ENCODE results near the gene EYS.
"Not testable (repeated sequence)": the region's sequence is repeated elsewhere in the genome, so short reads cannot be mapped to it uniquely, and the experiment has no call there.

The EYS gene

GRCh38 chr6:65671922-65672321, 35.1 kb downstream of the EYS start:
- Mint-ChIP-seq H3K36me3 (ENCODE audit: insufficient read depth) (no peaks in the 10 kb centered on the region), H3K9me3 (peaks cover 42% of the 10 kb centered on the region), H3K27me3 (no peaks in the 10 kb centered on the region), H3K27ac (ENCODE audit: low read depth) (no peak overlapping the region), H3K4me1 (no peaks in the 10 kb centered on the region), H3K4me3 (no peak overlapping the region)
- DNase-seq (ENCODE audit: low spot score in 2 of 2), result no peak
- no peak for ATAC-seq (replicated peaks; ENCODE audit: extremely low read depth, poor library complexity, severe bottlenecking)

GRCh38 chr6:65667916-65668656, 38.9 kb downstream of the EYS start:
- Mint-ChIP-seq H3K36me3 (ENCODE audit: insufficient read depth) (no peaks in the 10 kb centered on the region), H3K4me1 (no peaks in the 10 kb centered on the region), H3K9me3 (peaks cover 32% of the 10 kb centered on the region), H3K27ac (ENCODE audit: low read depth) (no peak overlapping the region), H3K27me3 (no peaks in the 10 kb centered on the region), H3K4me3 (no peak overlapping the region)
- DNase-seq (ENCODE audit: low spot score in 2 of 2), result no peak
- ATAC-seq (replicated peaks; ENCODE audit: extremely low read depth, poor library complexity, severe bottlenecking), result no peak

- H3K27me3 Mint-ChIP-seq, result no peaks in the 10 kb centered on the region
- no peaks in the 10 kb centered on the region for H3K36me3 Mint-ChIP-seq (ENCODE audit: insufficient read depth)
- no peaks in the 10 kb centered on the region for H3K4me1 Mint-ChIP-seq
- DNase-seq (ENCODE audit: low spot score in 2 of 2) (no peak), ATAC-seq (replicated peaks; ENCODE audit: extremely low read depth, poor library complexity, severe bottlenecking) (no peak)
- no peak overlapping the region for H3K4me3 Mint-ChIP-seq
- no peak overlapping the region for H3K27ac Mint-ChIP-seq (ENCODE audit: low read depth)
- peaks cover 30% of the 10 kb centered on the region for H3K9me3 Mint-ChIP-seq
Observed at GRCh38 chr6:65650086-65650485, 56.9 kb downstream of the EYS start.

GRCh38 chr6:65649392-65649791, 57.6 kb downstream of the EYS start:
- no peak overlapping the region for H3K27ac Mint-ChIP-seq (ENCODE audit: low read depth)
- no peaks in the 10 kb centered on the region for H3K27me3 Mint-ChIP-seq
- H3K4me3 Mint-ChIP-seq, result no peak overlapping the region
- H3K9me3 Mint-ChIP-seq, result peaks cover 33% of the 10 kb centered on the region
- DNase-seq (ENCODE audit: low spot score in 2 of 2), result no peak
- no peak for ATAC-seq (replicated peaks; ENCODE audit: extremely low read depth, poor library complexity, severe bottlenecking)
- H3K36me3 Mint-ChIP-seq (ENCODE audit: insufficient read depth), result no peaks in the 10 kb centered on the region
- no peaks in the 10 kb centered on the region for H3K4me1 Mint-ChIP-seq

- DNase-seq (ENCODE audit: low spot score in 2 of 2), result no peak
- Mint-ChIP-seq H3K36me3 (ENCODE audit: insufficient read depth) (no peaks in the 10 kb centered on the region), H3K27ac (ENCODE audit: low read depth) (no peak overlapping the region), H3K4me3 (no peak overlapping the region), H3K4me1 (no peaks in the 10 kb centered on the region), H3K9me3 (peaks cover 37% of the 10 kb centered on the region), H3K27me3 (no peaks in the 10 kb centered on the region)
- no peak for ATAC-seq (replicated peaks; ENCODE audit: extremely low read depth, poor library complexity, severe bottlenecking)
Observed at GRCh38 chr6:65646544-65646943, 60.5 kb downstream of the EYS start.

- H3K27me3 Mint-ChIP-seq, result no peaks in the 10 kb centered on the region
- no peaks in the 10 kb centered on the region for H3K4me1 Mint-ChIP-seq
- no peaks in the 10 kb centered on the region for H3K36me3 Mint-ChIP-seq (ENCODE audit: insufficient read depth)
- no peak for ATAC-seq (replicated peaks; ENCODE audit: extremely low read depth, poor library complexity, severe bottlenecking)
- no peak for DNase-seq (ENCODE audit: low spot score in 2 of 2)
- no peak overlapping the region for H3K4me3 Mint-ChIP-seq
- H3K9me3 Mint-ChIP-seq, result peaks cover 29% of the 10 kb centered on the region
- no peak overlapping the region for H3K27ac Mint-ChIP-seq (ENCODE audit: low read depth)
Observed at GRCh38 chr6:65642776-65643175, 64.2 kb downstream of the EYS start.

GRCh38 chr6:65638047-65638831, 68.8 kb downstream of the EYS start:
- H3K9me3 Mint-ChIP-seq, result peaks cover 6% of the 10 kb centered on the region
- no peak for ATAC-seq (replicated peaks; ENCODE audit: extremely low read depth, poor library complexity, severe bottlenecking)
- H3K27ac Mint-ChIP-seq (ENCODE audit: low read depth), result no peak overlapping the region
- no peaks in the 10 kb centered on the region for H3K36me3 Mint-ChIP-seq (ENCODE audit: insufficient read depth)
- no peak overlapping the region for H3K4me3 Mint-ChIP-seq
- no peaks in the 10 kb centered on the region for H3K27me3 Mint-ChIP-seq
- H3K4me1 Mint-ChIP-seq, result no peaks in the 10 kb centered on the region
- DNase-seq (ENCODE audit: low spot score in 2 of 2), result no peak

GRCh38 chr6:65637289-65638046, 69.6 kb downstream of the EYS start:
- H3K27ac Mint-ChIP-seq (ENCODE audit: low read depth), result no peak overlapping the region
- no peak overlapping the region for H3K4me3 Mint-ChIP-seq
- H3K9me3 Mint-ChIP-seq, result peaks cover 6% of the 10 kb centered on the region
- DNase-seq (ENCODE audit: low spot score in 2 of 2) (no peak), ATAC-seq (replicated peaks; ENCODE audit: extremely low read depth, poor library complexity, severe bottlenecking) (no peak)
- no peaks in the 10 kb centered on the region for H3K36me3 Mint-ChIP-seq (ENCODE audit: insufficient read depth)
- H3K27me3 Mint-ChIP-seq, result no peaks in the 10 kb centered on the region
- H3K4me1 Mint-ChIP-seq, result no peaks in the 10 kb centered on the region

GRCh38 chr6:65633501-65633900, 73.5 kb downstream of the EYS start:
- ATAC-seq (replicated peaks; ENCODE audit: extremely low read depth, poor library complexity, severe bottlenecking) (no peak), DNase-seq (ENCODE audit: low spot score in 2 of 2) (no peak)
- Mint-ChIP-seq H3K27me3 (no peaks in the 10 kb centered on the region), H3K4me1 (no peaks in the 10 kb centered on the region), H3K4me3 (no peak overlapping the region), H3K27ac (ENCODE audit: low read depth) (no peak overlapping the region), H3K36me3 (ENCODE audit: insufficient read depth) (no peaks in the 10 kb centered on the region), H3K9me3 (peaks cover 18% of the 10 kb centered on the region)

GRCh38 chr6:65631711-65632110, 75.3 kb downstream of the EYS start:
- Mint-ChIP-seq H3K4me3 (no peak overlapping the region), H3K27me3 (no peaks in the 10 kb centered on the region), H3K4me1 (no peaks in the 10 kb centered on the region), H3K9me3 (peaks cover 23% of the 10 kb centered on the region), H3K27ac (ENCODE audit: low read depth) (no peak overlapping the region), H3K36me3 (ENCODE audit: insufficient read depth) (no peaks in the 10 kb centered on the region)
- DNase-seq (ENCODE audit: low spot score in 2 of 2) (no peak), ATAC-seq (replicated peaks; ENCODE audit: extremely low read depth, poor library complexity, severe bottlenecking) (no peak)

- not testable (repeated sequence) for DNase-seq (ENCODE audit: low spot score in 2 of 2); H3K4me3 Mint-ChIP-seq; H3K27me3 Mint-ChIP-seq; H3K36me3 Mint-ChIP-seq (ENCODE audit: insufficient read depth); H3K27ac Mint-ChIP-seq (ENCODE audit: low read depth); H3K4me1 Mint-ChIP-seq; ATAC-seq (replicated peaks; ENCODE audit: extremely low read depth, poor library complexity, severe bottlenecking)
- H3K9me3 Mint-ChIP-seq, result peaks cover 34% of the 10 kb centered on the region
Observed at GRCh38 chr6:65627434-65627999, 79.5 kb downstream of the EYS start.

GRCh38 chr6:65627015-65627414, 80.0 kb downstream of the EYS start:
- ATAC-seq (replicated peaks; ENCODE audit: extremely low read depth, poor library complexity, severe bottlenecking) (no peak), DNase-seq (ENCODE audit: low spot score in 2 of 2) (no peak)
- Mint-ChIP-seq H3K4me1 (no peaks in the 10 kb centered on the region), H3K9me3 (peaks cover 34% of the 10 kb centered on the region), H3K27ac (ENCODE audit: low read depth) (no peak overlapping the region), H3K27me3 (no peaks in the 10 kb centered on the region), H3K4me3 (no peak overlapping the region), H3K36me3 (ENCODE audit: insufficient read depth) (no peaks in the 10 kb centered on the region)
